ENCODE measurements around the gene ACTR8. TPM values are rescaled to one million over a fixed set of nuclear protein-coding genes. Genes with fewer than 3 reads are reported as not detected.

Gene ACTR8
- total RNA-seq, 2 donors from 2014 or later: 32.9 to 41.6 TPM

- Mint-ChIP-seq H3K4me1 (no peaks in the 10 kb centered on the region), H3K27ac (no peak overlapping the region), H3K27me3 (ENCODE audit: insufficient read depth) (no peaks in the 10 kb centered on the region), H3K36me3 (ENCODE audit: low read depth) (peaks cover 28% of the 10 kb centered on the region), H3K4me3 (no peak overlapping the region), H3K9me3 (no peaks in the 10 kb centered on the region)
- no peak for DNase-seq
- Histone ChIP-seq H3K27ac (ENCODE audit: low read depth, low read length) (no peak overlapping the region), H3K9ac (ENCODE audit: extremely low read depth, low read length, poor library complexity, severe bottlenecking) (no peak overlapping the region), H3K4me3 (ENCODE audit: low read length) (no peak overlapping the region), H3K4me1 (ENCODE audit: control insufficient read depth, insufficient read depth, low read length) (no peaks in the 10 kb centered on the region), H3K27me3 (ENCODE audit: control insufficient read depth, insufficient read depth, low read length, poor library complexity, severe bottlenecking) (no peaks in the 10 kb centered on the region), H3K36me3 (ENCODE audit: control insufficient read depth, insufficient read depth, low read length) (peaks cover 27% of the 10 kb centered on the region), H3K9me3 (ENCODE audit: control insufficient read depth, low read length) (no peaks in the 10 kb centered on the region)
- 95 to 96% methylated on average over 6 to 7 of the region's 7 CpGs for WGBS, 2 experiments (ENCODE audit: insufficient coverage in 1 of 2, insufficient read length in 1 of 2)
- TF ChIP-seq CTCF (conservative IDR thresholded peaks at IDR 0.05): no peak
These were observed 25.0 kb downstream of the ACTR8 start for GRCh38 chr3:53856964-53857363.

GRCh38 chr3:53850895-53851294 lies 31.1 kb downstream of the ACTR8 start:
- no peaks in the 10 kb centered on the region for H3K9me3 ChIP-seq (ENCODE audit: control insufficient read depth, low read length)
- no peak overlapping the region for H3K4me3 ChIP-seq (ENCODE audit: low read length)
- peaks cover 18% of the 10 kb centered on the region for H3K27me3 ChIP-seq (ENCODE audit: control insufficient read depth, insufficient read depth, low read length, poor library complexity, severe bottlenecking)
- no peak overlapping the region for H3K9ac ChIP-seq (ENCODE audit: extremely low read depth, low read length, poor library complexity, severe bottlenecking)
- 84 to 92% methylated on average over 3 to 5 of the region's 5 CpGs for WGBS, 2 experiments (ENCODE audit: insufficient coverage in 1 of 2, insufficient read length in 1 of 2)
- no peaks in the 10 kb centered on the region for H3K4me1 ChIP-seq (ENCODE audit: control insufficient read depth, insufficient read depth, low read length)
- peaks cover 19% of the 10 kb centered on the region for H3K27me3 Mint-ChIP-seq (ENCODE audit: insufficient read depth)
- H3K9me3 Mint-ChIP-seq: no peaks in the 10 kb centered on the region
- DNase-seq: no peak
- no peak overlapping the region for H3K4me3 Mint-ChIP-seq
- H3K4me1 Mint-ChIP-seq: no peaks in the 10 kb centered on the region
- no peak for TF ChIP-seq CTCF (conservative IDR thresholded peaks at IDR 0.05)
- no peak overlapping the region for H3K27ac Mint-ChIP-seq
- H3K36me3 Mint-ChIP-seq (ENCODE audit: low read depth): peaks cover 4% of the 10 kb centered on the region
- H3K27ac ChIP-seq (ENCODE audit: low read depth, low read length): no peak overlapping the region
- H3K36me3 ChIP-seq (ENCODE audit: control insufficient read depth, insufficient read depth, low read length): no peaks in the 10 kb centered on the region

- WGBS, 2 experiments (ENCODE audit: insufficient coverage in 1 of 2, insufficient read length in 1 of 2): 94 to 97% methylated on average over 4 to 7 of the region's 7 CpGs
- no peak overlapping the region for H3K4me3 ChIP-seq (ENCODE audit: low read length)
- peaks cover 4% of the 10 kb centered on the region for H3K36me3 Mint-ChIP-seq (ENCODE audit: low read depth)
- TF ChIP-seq CTCF (conservative IDR thresholded peaks at IDR 0.05): no peak
- peaks cover 19% of the 10 kb centered on the region for H3K27me3 Mint-ChIP-seq (ENCODE audit: insufficient read depth)
- H3K9me3 Mint-ChIP-seq: no peaks in the 10 kb centered on the region
- H3K9ac ChIP-seq (ENCODE audit: extremely low read depth, low read length, poor library complexity, severe bottlenecking): no peak overlapping the region
- H3K4me1 Mint-ChIP-seq: peaks cover 6% of the 10 kb centered on the region
- H3K4me1 ChIP-seq (ENCODE audit: control insufficient read depth, insufficient read depth, low read length): peaks cover 4% of the 10 kb centered on the region
- H3K36me3 ChIP-seq (ENCODE audit: control insufficient read depth, insufficient read depth, low read length): no peaks in the 10 kb centered on the region
- H3K4me3 Mint-ChIP-seq: no peak overlapping the region
- H3K27me3 ChIP-seq (ENCODE audit: control insufficient read depth, insufficient read depth, low read length, poor library complexity, severe bottlenecking): peaks cover 18% of the 10 kb centered on the region
- H3K27ac ChIP-seq (ENCODE audit: low read depth, low read length): no peak overlapping the region
- H3K9me3 ChIP-seq (ENCODE audit: control insufficient read depth, low read length): no peaks in the 10 kb centered on the region
- no peak overlapping the region for H3K27ac Mint-ChIP-seq
- DNase-seq: no peak
These were observed 32.0 kb downstream of the ACTR8 start for GRCh38 chr3:53849916-53850315.
